GM12878 (cell line): ENCODE data around the gene CCDC107. TPM values are rescaled to one million over a fixed set of nuclear protein-coding genes. Genes with fewer than 3 reads are reported as not detected.

ENCODE experiments used
- ATAC-seq: fragments of 200-7000 bp; cut with Tn5 transposase; 3 replicates; pipeline ENCODE4 v1.9.1; 2020; ENCODE audit warnings: mild to moderate bottlenecking, moderate library complexity
- BruUV-seq: library from RNA; stranded (reverse); fragments of 400-500 nt; replicated peaks from 2 replicates; lab custom pipeline; 2021; lab: Mats Ljungman, UMichigan
- CTCF ChIA-PET: fragments of 300-600 bp; sonication (Branson Sonifier 250); formaldehyde crosslinking; extraction: SDS; loops from one replicate; lab custom pipeline; 2021; ENCODE audit warnings: inconsistent platforms; lab: Yijun Ruan, JAX
- POLR2A ChIA-PET: fragments of 350-600 bp; formaldehyde crosslinking; extraction: SDS; loops from one replicate; lab custom pipeline; 2021; ENCODE audit warnings: inconsistent platforms; lab: Charles Lee
- RAD21 ChIA-PET: fragments of 300-600 bp; sonication (Branson Sonifier 250); formaldehyde crosslinking; loops from one replicate; lab custom pipeline; 2023; ENCODE audit warnings: antibody characterized with exemption; ENCODE audit not compliant: unreplicated experiment; lab: Charles Lee
- SMC1A ChIA-PET: fragments of 300-600 bp; sonication (Branson Sonifier 250); formaldehyde crosslinking; loops from one replicate; lab custom pipeline; 2023; ENCODE audit not compliant: unreplicated experiment, uncharacterized antibody; lab: Charles Lee
- DNase-seq: peaks from one replicate; pipeline ENCODE4 v3.0.0-alpha.2; 2011; ENCODE audit warnings: low read depth, low spot score
- FAIRE-seq: peaks from 3 replicates; lab custom pipeline; 2011; peaks lifted over from hg19 to GRCh38; lab: Jason Lieb, UNC
- H2AFZ ChIP-seq: 2 replicates; pipeline ENCODE4 v1.6.0; 2011; ENCODE audit warnings: low read depth, low read length, control low read depth; ENCODE audit not compliant: control insufficient read depth
- H3K27ac ChIP-seq: 2 replicates; pipeline ENCODE4 v1.5.1; 2011; ENCODE audit warnings: control low read depth; ENCODE audit not compliant: control insufficient read depth, insufficient read depth
- H3K27me3 ChIP-seq, 2 experiments: replicated peaks in 1 of 2; 2 replicates each; pipeline versions ENCODE4 v1.6.0 to v1.6.1; 2011; ENCODE audit warnings: low read length in 1 of 2; ENCODE audit not compliant: control insufficient read depth in 2 of 2, insufficient read depth in 2 of 2
- H3K36me3 ChIP-seq, 2 experiments: 2 replicates each; pipeline ENCODE4 v1.5.1; 2011; ENCODE audit warnings: low read length in 1 of 2; ENCODE audit not compliant: control insufficient read depth in 2 of 2, insufficient read depth in 2 of 2
- H3K4me1 ChIP-seq: 2 replicates; pipeline ENCODE4 v1.6.1; 2011; ENCODE audit warnings: mild to moderate bottlenecking, low read length, moderate library complexity, mixed read lengths; ENCODE audit not compliant: control insufficient read depth, insufficient read depth
- H3K4me2 ChIP-seq: 2 replicates; pipeline ENCODE4 v1.6.0; 2011; ENCODE audit warnings: control low read depth; ENCODE audit not compliant: control insufficient read depth, insufficient read depth
- H3K4me3 ChIP-seq: fragments of 200-600 bp; sonication (generic); 2 replicates; pipeline ENCODE4 v1.5.1; 2016
- H3K79me2 ChIP-seq: 2 replicates; pipeline ENCODE4 v1.6.0; 2011; ENCODE audit warnings: low read length; ENCODE audit not compliant: control insufficient read depth, insufficient read depth
- H3K9ac ChIP-seq: 2 replicates; pipeline ENCODE4 v1.8.0; 2011; ENCODE audit warnings: low read length, control low read depth, mixed read lengths; ENCODE audit not compliant: control insufficient read depth, insufficient read depth
- H3K9me3 ChIP-seq: replicated peaks from 3 replicates; pipeline ENCODE4 v1.5.1; 2011; ENCODE audit warnings: mild to moderate bottlenecking, low read length; ENCODE audit not compliant: control insufficient read depth, insufficient read depth
- H4K20me1 ChIP-seq: 2 replicates; pipeline ENCODE4 v1.6.0; 2011; ENCODE audit not compliant: control insufficient read depth, insufficient read depth
- BHLHE40 ChIP-seq, 2 experiments: fragments of 450-650 bp in 1 of 2; IDR thresholded peaks; 2 replicates each; pipeline ENCODE4 v1.6.1; 2011 to 2017; ENCODE audit warnings: low read depth in 2 of 2, borderline replicate concordance in 1 of 2, improper control_type of control experiment in 1 of 2, low read length in 1 of 2, mild to moderate bottlenecking in 1 of 2
- E2F8 ChIP-seq: fragments of 450-650 bp; IDR thresholded peaks from 2 replicates; pipeline ENCODE4 v1.6.1; 2018; ENCODE audit warnings: mild to moderate bottlenecking, low read depth, moderate library complexity; ENCODE audit not compliant: partially characterized antibody
- FOS ChIP-seq: IDR thresholded peaks from 3 replicates; pipeline ENCODE4 v1.6.1; 2011; ENCODE audit warnings: borderline replicate concordance; ENCODE audit not compliant: insufficient read length; ENCODE audit errors: extremely low read depth
- HSF1 ChIP-seq: fragments of 150-350 bp; IDR thresholded peaks from 2 replicates; pipeline ENCODE4 v1.6.1; 2014; ENCODE audit warnings: mild to moderate bottlenecking, low read depth, low read length
- LARP7 ChIP-seq: fragments of 450-650 bp; IDR thresholded peaks from 2 replicates; pipeline ENCODE4 v1.6.1; 2017; ENCODE audit warnings: mild to moderate bottlenecking
- MEF2B ChIP-seq: fragments of 450-650 bp; IDR thresholded peaks from 2 replicates; pipeline ENCODE4 v1.6.1; 2018; ENCODE audit warnings: mild to moderate bottlenecking, moderate library complexity; ENCODE audit not compliant: partially characterized antibody, poor library complexity, severe bottlenecking
- MTA2 ChIP-seq: fragments of 450-650 bp; IDR thresholded peaks from 2 replicates; pipeline ENCODE4 v1.6.1; 2016; ENCODE audit warnings: low read depth, mild to moderate bottlenecking, moderate library complexity
- POLR2A ChIP-seq: IDR thresholded peaks from 2 replicates; pipeline ENCODE4 v1.6.1; 2011; ENCODE audit warnings: low read depth, mild to moderate bottlenecking, low read length
- RELB ChIP-seq: fragments of 450-650 bp; IDR thresholded peaks from 2 replicates; pipeline ENCODE4 v1.6.1; 2017; ENCODE audit warnings: low read depth, mild to moderate bottlenecking, moderate library complexity
- SKIL ChIP-seq: fragments of 450-650 bp; IDR thresholded peaks from 2 replicates; pipeline ENCODE4 v1.6.1; 2017; ENCODE audit warnings: mild to moderate bottlenecking, low read depth, inconsistent platforms; ENCODE audit not compliant: poor library complexity, severe bottlenecking
- SMAD5 ChIP-seq: IDR thresholded peaks from 2 replicates; pipeline ENCODE4 v1.6.1; 2016; ENCODE audit warnings: antibody characterized with exemption, low read depth
- TAF1 ChIP-seq: IDR thresholded peaks from 2 replicates; pipeline ENCODE4 v1.6.1; 2011; ENCODE audit warnings: mild to moderate bottlenecking, low read depth, low read length, borderline replicate concordance
- USF1 ChIP-seq: IDR thresholded peaks from 2 replicates; pipeline ENCODE4 v1.6.1; 2011; ENCODE audit warnings: borderline replicate concordance, low read depth, mild to moderate bottlenecking, moderate library complexity, mixed read lengths, low read length; ENCODE audit not compliant: insufficient read depth; ENCODE audit errors: extremely low read length
- WGBS: methylation state at CpG from one replicate; pipeline ENCODE4 v1.1.6; 2016; ENCODE audit warnings: low lambda C conversion rate; ENCODE audit not compliant: insufficient replicate concordance, insufficient coverage; ENCODE audit errors: missing lambda C conversion rate; 5-methylcytosine and 5-hydroxymethylcytosine counted together
- in situ Hi-C: fragments of 300-500 bp; cut with MboI; formaldehyde crosslinking; loops from 9 replicates; pipeline ENCODE4 v1.14.3; 2018; ENCODE audit warnings: mixed read lengths
- intact Hi-C: fragments of 100-400 bp; cut with micrococcal nuclease; formaldehyde crosslinking; loops from one replicate; pipeline ENCODE4 v1.14.2; 2022; ENCODE audit not compliant: unreplicated experiment
- polyA plus RNA-seq, 11 experiments: library from polyadenylated mRNA; depleted of rRNA in 4 of 11; unstranded in 6 of 11; stranded (reverse) in 5 of 11; fragments of >200 nt; fragmentation: Nextera tagmentation in 4 of 11; fragmentation: Illumina TruSeq in 1 of 11; extraction: Ambion mirVana in 4 of 11; extraction: Trizol in 1 of 11; gene quantifications; 1 replicate in 1 of 11; 2 replicates in 10 of 11; pipeline versions ENCODE4 v1.2.1 to v1.2.3, GENCODE V29; 2011 to 2016; ENCODE audit warnings: inconsistent platforms in 2 of 11, missing spikeins in 2 of 11, low read depth in 1 of 11
- total RNA-seq, 4 experiments: library from RNA; depleted of rRNA in 3 of 4; stranded (reverse); fragments of >200 nt in 3 of 4; fragmentation: Illumina TruSeq in 1 of 4; extraction: Trizol in 1 of 4; gene quantifications; 2 replicates each; pipeline versions ENCODE4 v1.2.1 to v1.2.3, GENCODE V29; 2013 to 2021

Gene CCDC107
- total and polyA plus RNA-seq, 10 of the 15 experiments (the other 5 are each of a cell fraction or from before 2014, with no cell fraction given): 0.19 to 18.3 (median 10.6) TPM

- H3K4me2 ChIP-seq: no peak overlapping the region
- intact Hi-C loops (no loop called here), in situ Hi-C loops (no loop called here)
- H3K36me3 ChIP-seq: peaks cover 61 to 68% of the 10 kb centered on the region in 2 experiments
- TF ChIP-seq SMAD5 (no peak), HSF1 (no peak), SKIL (no peak), MEF2B (no peak), POLR2A (no peak), MTA2 (no peak), E2F8 (no peak), TAF1 (no peak), RELB (no peak), LARP7 (no peak), BHLHE40 (IDR thresholded peaks at IDR 0.05; ENCODE audit: borderline replicate concordance in 1 of 2, low read depth in 2 of 2, low read length in 1 of 2) (no peak), FOS (no peak), USF1 (no peak)
- ChIA-PET POLR2A (no interaction called here), CTCF (interaction anchor here (1.3 kb wide), 1 partner anchor 10 kb away, joined by 3 read pairs; no protein-coding TSS in a partner anchor), RAD21 (no interaction called here), SMC1A (no interaction called here)
- FAIRE-seq (no peak), DNase-seq (no peak), ATAC-seq (no peak)
- no TSS peak for BruUV-seq
- no peak overlapping the region for H2AFZ ChIP-seq
- H3K27me3 ChIP-seq: no peaks in the 10 kb centered on the region
- no peak overlapping the region for H3K4me3 ChIP-seq
- WGBS: 97% methylated on average over 25 of the region's 26 CpGs
- H3K4me1 ChIP-seq: no peaks in the 10 kb centered on the region
- H3K9me3 ChIP-seq: no peaks in the 10 kb centered on the region
- H4K20me1 ChIP-seq: no peaks in the 10 kb centered on the region
- no peaks in the 10 kb centered on the region for H3K79me2 ChIP-seq
- no peak overlapping the region for H3K9ac ChIP-seq
- H3K27ac ChIP-seq: no peak overlapping the region
These were observed 46.0 kb downstream of the CCDC107 start for GRCh38 chr9:35703906-35704672.
